Skeletal muscle tissue (tissue), 4 donors: ENCODE results near the gene CAPN3. TPM values are rescaled to one million over a fixed set of nuclear protein-coding genes. Genes with fewer than 3 reads are reported as not detected.

ENCODE experiments used
- H3K27ac ChIP-seq: one replicate; pipeline ENCODE4 v1.7.0; 2013; ENCODE audit warnings: mild to moderate bottlenecking, low read depth, low read length, inconsistent platforms
- H3K27me3 ChIP-seq, 3 donors: one replicate each; pipeline ENCODE4 v1.7.0; 2013; ENCODE audit warnings: low read length in 3 of 3; ENCODE audit not compliant: control insufficient read depth in 3 of 3, insufficient read depth in 3 of 3
- H3K36me3 ChIP-seq, 3 donors: one replicate each; pipeline ENCODE4 v1.7.0; 2013; ENCODE audit warnings: low read length in 3 of 3; ENCODE audit not compliant: control insufficient read depth in 3 of 3, insufficient read depth in 3 of 3
- H3K4me1 ChIP-seq, 3 donors: one replicate each; pipeline ENCODE4 v1.7.0; 2013; ENCODE audit warnings: low read length in 3 of 3, mild to moderate bottlenecking in 3 of 3; ENCODE audit not compliant: control insufficient read depth in 3 of 3, insufficient read depth in 3 of 3
- H3K4me3 ChIP-seq, 3 donors: one replicate each; pipeline ENCODE4 v1.7.0; 2013; ENCODE audit warnings: low read length in 3 of 3
- H3K9ac ChIP-seq, 3 donors: one replicate each; pipeline ENCODE4 v1.7.0; 2013; ENCODE audit warnings: low read length in 3 of 3, mild to moderate bottlenecking in 3 of 3, moderate library complexity in 2 of 3, low read depth in 1 of 3
- H3K9me3 ChIP-seq, 3 donors: one replicate each; pipeline ENCODE4 v1.7.0; 2013; ENCODE audit warnings: low read length in 3 of 3; ENCODE audit not compliant: control insufficient read depth in 3 of 3
- total RNA-seq: library from RNA; depleted of rRNA; stranded (reverse); fragments of >200 nt; gene quantifications from one replicate; pipeline ENCODE4 v1.2.3, GENCODE V29; 2014
- donor health status: Osteomylitis.

CAPN3 gene
- total RNA-seq, 1 donor from 2014 or later, result 675 TPM

- no peak overlapping the region for H3K9ac ChIP-seq
- no peak overlapping the region for H3K4me3 ChIP-seq
- no peaks in the 10 kb centered on the region for H3K27me3 ChIP-seq
- no peak overlapping the region for H3K27ac ChIP-seq
- peaks cover 5 to 10% (median 6%) of the 10 kb centered on the region in 3 donors for H3K36me3 ChIP-seq
- H3K4me1 ChIP-seq, result peaks cover 20 to 24% (median 23%) of the 10 kb centered on the region in 3 donors
- H3K9me3 ChIP-seq, result peaks cover 0 to 3% (median 0%) of the 10 kb centered on the region in 3 donors
Observed at GRCh38 chr15:42378011-42378410, 18.7 kb downstream of the CAPN3 start.

GRCh38 chr15:42384597-42384996 lies 25.3 kb downstream of the CAPN3 start:
- Histone ChIP-seq H3K27me3 (no peaks in the 10 kb centered on the region), H3K9ac (peak overlapping the region in 2 of 3 donors; percentile 19 to 40), H3K36me3 (peaks cover 38 to 41% (median 41%) of the 10 kb centered on the region in 3 donors), H3K9me3 (no peaks in the 10 kb centered on the region), H3K4me1 (peaks cover 38 to 47% (median 42%) of the 10 kb centered on the region in 3 donors), H3K27ac (peak overlapping the region; percentile 86), H3K4me3 (peak overlapping the region in 1 of 3 donors; percentile 7)

- Histone ChIP-seq H3K36me3 (peaks cover 44 to 48% (median 46%) of the 10 kb centered on the region in 3 donors), H3K4me3 (peak overlapping the region in 2 of 3 donors; percentile 41 to 46), H3K27me3 (no peaks in the 10 kb centered on the region), H3K9me3 (no peaks in the 10 kb centered on the region), H3K9ac (peak overlapping the region; percentile 40 to 78 (median 65)), H3K27ac (peak overlapping the region; percentile 86), H3K4me1 (peaks cover 38 to 47% (median 42%) of the 10 kb centered on the region in 3 donors)
Observed at GRCh38 chr15:42385206-42385979, 26.1 kb downstream of the CAPN3 start.

- Histone ChIP-seq H3K4me3 (peak overlapping the region; percentile 4 to 46 (median 41)), H3K27ac (peak overlapping the region; percentile 86), H3K36me3 (peaks cover 44 to 55% (median 47%) of the 10 kb centered on the region in 3 donors), H3K4me1 (peaks cover 38 to 44% (median 42%) of the 10 kb centered on the region in 3 donors), H3K9ac (peak overlapping the region; percentile 54 to 78 (median 65)), H3K27me3 (no peaks in the 10 kb centered on the region), H3K9me3 (no peaks in the 10 kb centered on the region)
Observed at GRCh38 chr15:42385980-42386700, 26.8 kb downstream of the CAPN3 start.

GRCh38 chr15:42387603-42388002 lies 28.3 kb downstream of the CAPN3 start:
- H3K36me3 ChIP-seq, result peaks cover 56 to 65% (median 58%) of the 10 kb centered on the region in 3 donors
- peaks cover 38 to 44% (median 42%) of the 10 kb centered on the region in 3 donors for H3K4me1 ChIP-seq
- H3K9ac ChIP-seq, result peak overlapping the region in 2 of 3 donors; percentile 20 to 35
- no peaks in the 10 kb centered on the region for H3K9me3 ChIP-seq
- peak overlapping the region; percentile 86 for H3K27ac ChIP-seq
- peak overlapping the region in 1 of 3 donors; percentile 7 for H3K4me3 ChIP-seq
- H3K27me3 ChIP-seq, result no peaks in the 10 kb centered on the region

- peaks cover 3 to 8% (median 8%) of the 10 kb centered on the region in 3 donors for H3K4me1 ChIP-seq
- H3K27ac ChIP-seq, result no peak overlapping the region
Observed at GRCh38 chr15:42392309-42393024, 33.2 kb downstream of the CAPN3 start.

GRCh38 chr15:42394106-42394505 lies 34.8 kb downstream of the CAPN3 start:
- H3K27me3 ChIP-seq, result no peaks in the 10 kb centered on the region
- H3K4me1 ChIP-seq, result no peaks in the 10 kb centered on the region
- peak overlapping the region; percentile 40 for H3K27ac ChIP-seq
- H3K36me3 ChIP-seq, result peaks cover 59 to 78% (median 64%) of the 10 kb centered on the region in 3 donors
- H3K4me3 ChIP-seq, result no peak overlapping the region
- no peaks in the 10 kb centered on the region for H3K9me3 ChIP-seq
- H3K9ac ChIP-seq, result no peak overlapping the region

More at GRCh38 chr15:42392309-42393024, 33.2 kb downstream of the CAPN3 start:
- H3K9ac ChIP-seq, result no peak overlapping the region
- peaks cover 68 to 81% (median 73%) of the 10 kb centered on the region in 3 donors for H3K36me3 ChIP-seq
- H3K4me3 ChIP-seq, result no peak overlapping the region
- no peaks in the 10 kb centered on the region for H3K9me3 ChIP-seq
- no peaks in the 10 kb centered on the region for H3K27me3 ChIP-seq

- Histone ChIP-seq H3K9me3 (no peaks in the 10 kb centered on the region), H3K27ac (no peak overlapping the region), H3K36me3 (peaks cover 66 to 77% (median 68%) of the 10 kb centered on the region in 3 donors), H3K9ac (no peak overlapping the region), H3K27me3 (no peaks in the 10 kb centered on the region), H3K4me1 (no peaks in the 10 kb centered on the region), H3K4me3 (no peak overlapping the region)
Observed at GRCh38 chr15:42395838-42396237, 36.5 kb downstream of the CAPN3 start.

GRCh38 chr15:42401544-42402454 lies 42.5 kb downstream of the CAPN3 start:
- H3K4me3 ChIP-seq, result no peak overlapping the region
- H3K36me3 ChIP-seq, result peaks cover 68 to 76% (median 72%) of the 10 kb centered on the region in 3 donors
- H3K27ac ChIP-seq, result no peak overlapping the region
- H3K4me1 ChIP-seq, result peaks cover 10 to 18% (median 15%) of the 10 kb centered on the region in 3 donors
- no peaks in the 10 kb centered on the region for H3K27me3 ChIP-seq
- peak overlapping the region in 1 of 3 donors; percentile 45 for H3K9ac ChIP-seq
- no peaks in the 10 kb centered on the region for H3K9me3 ChIP-seq
